ENCODE data around the gene TOM1.

Gene TOM1

DNA sequence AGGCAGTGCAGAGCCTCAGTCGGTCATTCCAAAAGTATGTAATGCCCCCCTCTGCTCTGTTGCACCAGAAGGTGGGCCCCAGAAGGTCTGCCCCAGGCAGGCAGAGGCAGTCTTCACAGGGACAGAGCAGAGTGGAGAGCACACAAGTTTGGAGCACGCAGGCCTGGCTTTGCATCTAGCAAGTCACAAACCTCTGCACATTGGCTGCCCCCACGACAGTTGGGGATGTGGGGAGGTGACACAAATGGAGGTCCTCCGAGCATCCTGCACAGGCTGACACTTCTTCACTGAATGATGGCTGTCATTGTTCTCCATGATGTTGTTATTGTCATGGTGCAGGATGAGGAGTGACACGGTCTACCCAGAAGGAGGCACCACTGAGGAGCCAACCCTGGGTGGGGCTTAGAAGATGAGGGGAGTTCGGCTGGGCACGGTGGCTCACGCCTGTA is 11.9 kb downstream of the TOM1 start:
- TF ChIP-seq Cebpa-rat (IDR thresholded peaks at IDR 0.05): no peak
- no peaks in the 10 kb centered on the region for H3K27me3 ChIP-seq
- no peak overlapping the region for H3K4me3 ChIP-seq
- peaks cover 49 to 100% (median 82%) of the 10 kb centered on the region in 11 experiments; a peak in 21 of 22 replicates for H4K20me1 ChIP-seq
- H3K9ac ChIP-seq: peak overlapping the region in 2 of 11 experiments; percentile 52 to 62; a peak in 3 of 22 replicates
- H3K4me2 ChIP-seq: peak overlapping the region; percentile 81 to 99 (median 88)
- peak overlapping the region in 3 of 11 experiments; percentile 5 to 60 (median 13); a peak in 3 of 22 replicates for H3K27ac ChIP-seq
- peaks cover 0 to 51% (median 0%) of the 10 kb centered on the region in 11 experiments; a peak in 8 of 22 replicates for H3K36me3 ChIP-seq
- no peaks in the 10 kb centered on the region for H3K9me3 ChIP-seq (replicated peaks in 1 of 11)
- peaks cover 86 to 94% (median 90%) of the 10 kb centered on the region in 10 experiments for H3K4me1 ChIP-seq

DNA sequence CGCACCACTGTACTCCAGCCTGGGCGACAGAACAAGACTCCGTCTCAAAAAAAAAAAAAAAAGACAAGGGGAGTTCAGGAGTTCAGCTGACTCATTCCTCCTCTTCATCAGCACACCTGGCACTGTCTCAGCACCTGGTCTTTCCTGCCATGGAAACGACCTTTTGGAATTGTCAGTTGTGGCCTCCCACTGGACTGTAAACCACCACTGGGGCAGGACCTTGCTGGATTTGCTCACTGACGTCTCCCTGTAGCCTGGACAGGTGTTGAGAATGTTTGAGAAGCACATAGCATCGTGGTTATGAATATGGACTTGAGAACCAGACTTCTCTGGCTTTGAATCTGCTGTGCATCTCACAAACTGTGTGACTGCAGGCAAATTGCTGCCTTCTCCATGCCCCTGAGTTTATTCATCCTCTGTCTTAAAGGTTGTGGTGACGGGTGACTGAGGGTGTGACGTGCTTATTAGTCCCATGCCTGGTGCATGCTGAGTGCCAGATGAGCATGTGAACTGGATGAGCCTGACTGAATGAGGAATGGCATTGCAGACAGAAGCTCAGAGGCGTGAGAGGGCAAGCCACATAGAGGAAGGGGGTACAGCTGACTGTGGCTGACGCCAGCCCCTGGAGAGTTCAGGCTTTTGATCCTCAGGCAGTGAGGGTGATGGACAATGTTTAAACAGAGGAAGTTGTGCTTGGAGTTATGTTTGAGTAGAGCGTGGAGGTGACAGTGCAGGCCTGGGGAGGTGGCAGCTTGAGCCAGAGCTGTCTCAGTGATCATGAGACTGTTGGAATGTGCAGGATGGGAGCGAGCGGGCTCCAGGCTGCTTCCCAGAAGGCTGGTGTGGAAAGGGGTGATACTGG is 12.7 kb downstream of the TOM1 start:
- Histone ChIP-seq H3K27me3 (no peaks in the 10 kb centered on the region), H4K20me1 (peaks cover 46 to 100% (median 83%) of the 10 kb centered on the region in 11 experiments; a peak in 21 of 22 replicates), H3K27ac (peak overlapping the region in 10 of 11 experiments; percentile 17 to 60 (median 44); a peak in 15 of 22 replicates), H3K4me1 (peaks cover 78 to 86% (median 81%) of the 10 kb centered on the region in 10 experiments), H3K36me3 (peaks cover 0 to 59% (median 3%) of the 10 kb centered on the region in 11 experiments; a peak in 13 of 22 replicates), H3K4me2 (peak overlapping the region; percentile 81 to 99 (median 88)), H3K4me3 (no peak overlapping the region), H3K9ac (peak overlapping the region in 9 of 11 experiments; percentile 9 to 63 (median 36); a peak in 13 of 22 replicates), H3K9me3 (replicated peaks in 1 of 11) (no peaks in the 10 kb centered on the region)
- no peak for TF ChIP-seq Cebpa-rat (IDR thresholded peaks at IDR 0.05)

DNA sequence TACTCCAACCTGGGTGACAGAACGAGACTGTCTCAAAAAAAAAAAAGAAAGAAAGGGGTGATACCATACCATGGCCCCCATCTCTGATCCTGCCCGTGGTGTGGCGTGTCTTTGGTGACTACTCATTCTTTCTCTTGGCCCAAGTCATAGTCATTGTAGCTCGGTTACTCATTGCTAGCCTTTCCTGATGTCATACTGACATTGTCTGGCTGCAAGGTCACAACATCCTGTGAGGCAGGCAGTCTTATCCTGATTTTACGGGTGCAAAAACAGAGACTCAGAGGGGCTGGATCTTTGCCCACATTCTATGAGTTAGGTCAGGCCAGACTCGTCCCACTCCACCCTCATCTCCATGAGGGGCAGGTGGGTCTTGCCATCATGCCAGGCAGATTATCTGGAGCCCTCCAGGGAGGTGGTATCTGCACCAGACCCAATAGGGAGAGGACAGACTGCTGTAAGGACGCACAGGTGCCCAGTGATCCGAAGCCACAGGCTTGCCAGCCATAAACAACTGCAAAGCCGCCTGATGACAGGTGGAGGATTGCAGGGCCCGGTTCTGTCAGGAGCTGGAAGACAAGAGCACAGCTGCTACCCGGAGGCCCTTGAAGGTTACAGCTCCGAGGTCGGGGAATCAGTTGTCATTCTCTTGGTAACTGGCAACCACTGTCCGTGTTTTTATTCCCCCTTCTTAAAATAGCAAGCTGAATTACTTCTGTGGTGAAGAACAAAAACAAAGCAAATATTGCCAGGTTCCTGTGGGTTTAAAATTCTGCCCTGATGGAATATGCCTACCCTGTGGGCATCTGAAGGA is 13.8 kb downstream of the TOM1 start:
- TF ChIP-seq Cebpa-rat (IDR thresholded peaks at IDR 0.05): no peak
- H3K27ac ChIP-seq: peak overlapping the region in 10 of 11 experiments; percentile 21 to 60 (median 45); a peak in 18 of 22 replicates
- H3K36me3 ChIP-seq: peaks cover 8 to 66% (median 14%) of the 10 kb centered on the region in 11 experiments; a peak in 19 of 22 replicates
- H3K27me3 ChIP-seq: no peaks in the 10 kb centered on the region
- H4K20me1 ChIP-seq: peaks cover 44 to 100% (median 79%) of the 10 kb centered on the region in 11 experiments; a peak in 21 of 22 replicates
- H3K4me2 ChIP-seq: peak overlapping the region; percentile 81 to 99 (median 88)
- H3K4me3 ChIP-seq: peak overlapping the region in 1 of 10 experiments; percentile 24; a peak in 1 of 20 replicates
- H3K9ac ChIP-seq: peak overlapping the region in 10 of 11 experiments; percentile 11 to 63 (median 35); a peak in 16 of 22 replicates
- H3K9me3 ChIP-seq (replicated peaks in 1 of 11): no peaks in the 10 kb centered on the region
- peaks cover 67 to 75% (median 71%) of the 10 kb centered on the region in 10 experiments for H3K4me1 ChIP-seq

DNA sequence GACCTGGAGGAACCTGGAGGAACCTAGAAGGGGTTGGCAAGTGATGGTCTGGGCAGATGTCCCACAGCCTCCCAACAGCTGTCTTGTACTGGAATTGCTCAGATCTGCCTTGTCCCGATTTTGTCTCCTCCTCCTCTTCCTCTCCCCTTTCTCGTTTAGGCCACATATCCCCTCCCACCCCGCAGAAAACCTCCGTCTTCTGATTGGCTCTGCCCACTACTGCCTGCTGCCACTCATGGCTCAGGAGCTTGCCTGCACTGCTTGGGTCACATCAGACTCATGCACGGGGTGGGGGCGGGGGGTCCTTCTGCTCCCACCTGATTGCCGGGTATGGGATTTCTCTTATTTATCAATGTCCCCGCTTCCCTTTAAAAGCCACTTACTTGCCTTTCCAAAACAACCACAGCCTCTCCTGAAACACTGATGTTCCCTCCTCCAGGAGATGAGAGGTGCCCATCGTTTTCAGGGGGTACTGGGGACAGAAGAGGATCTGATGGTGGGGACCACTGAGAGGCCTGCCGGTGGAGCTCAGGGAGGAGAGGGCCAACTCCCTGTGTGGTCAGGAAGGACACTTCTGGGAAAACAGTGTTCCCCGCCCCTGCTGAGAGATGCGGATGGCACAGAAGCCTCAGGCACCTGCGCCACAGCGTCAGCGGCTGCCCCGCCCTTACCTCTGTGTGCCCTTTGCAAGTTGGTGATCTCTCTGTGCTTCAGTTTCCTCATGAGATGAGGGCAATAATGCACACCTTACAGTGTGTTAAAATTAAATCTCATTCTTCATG is 14.7 kb downstream of the TOM1 start:
- Histone ChIP-seq H3K4me2 (peak overlapping the region; percentile 81 to 99 (median 88)), H3K4me1 (peaks cover 58 to 67% (median 62%) of the 10 kb centered on the region in 10 experiments), H3K27ac (peak overlapping the region in 7 of 11 experiments; percentile 26 to 60 (median 46); a peak in 10 of 22 replicates), H3K9ac (peak overlapping the region in 9 of 11 experiments; percentile 7 to 48 (median 31); a peak in 12 of 22 replicates), H3K27me3 (no peaks in the 10 kb centered on the region), H3K4me3 (no peak overlapping the region), H3K36me3 (peaks cover 11 to 74% (median 22%) of the 10 kb centered on the region in 11 experiments; a peak in 19 of 22 replicates), H4K20me1 (peaks cover 44 to 100% (median 74%) of the 10 kb centered on the region in 11 experiments; a peak in 21 of 22 replicates), H3K9me3 (replicated peaks in 1 of 11) (no peaks in the 10 kb centered on the region)
- no peak for TF ChIP-seq Cebpa-rat (IDR thresholded peaks at IDR 0.05)

DNA sequence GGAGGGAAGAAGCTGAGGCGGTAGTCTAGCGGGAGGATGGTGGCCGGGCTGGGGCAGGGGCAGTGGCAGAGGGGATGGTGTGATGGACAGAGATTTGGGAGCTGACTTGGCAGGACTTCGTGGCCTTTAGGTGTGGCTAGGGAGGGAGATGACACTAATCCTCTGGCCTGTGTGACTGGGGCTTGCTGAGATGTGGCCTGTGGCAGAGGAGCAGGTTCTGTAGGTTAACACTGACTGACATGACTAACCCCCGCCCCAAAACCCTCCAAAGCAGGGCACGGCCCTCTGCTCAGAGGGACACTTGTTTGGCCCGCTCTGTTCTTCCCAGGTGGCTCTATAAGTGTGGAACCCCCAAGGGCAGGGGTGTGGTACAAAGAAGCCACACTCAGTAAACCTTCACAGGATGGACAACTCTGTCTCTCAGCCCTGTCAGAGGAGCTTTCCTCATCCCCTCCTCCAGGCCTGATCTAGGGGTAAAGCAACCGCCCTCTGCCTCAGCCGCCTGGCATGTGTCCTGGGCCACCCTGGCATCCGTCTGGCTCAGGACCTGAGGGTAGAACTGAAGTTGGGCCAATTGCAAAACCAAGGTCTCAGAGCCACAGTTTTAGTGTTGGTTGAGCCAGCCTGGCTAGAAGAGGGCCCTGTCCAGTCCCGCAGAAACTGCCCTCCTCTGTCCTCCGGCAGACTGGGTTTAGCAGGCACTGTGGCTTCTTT is 15.6 kb downstream of the TOM1 start:
- Histone ChIP-seq H3K27ac (no peak overlapping the region), H4K20me1 (peaks cover 44 to 100% (median 71%) of the 10 kb centered on the region in 11 experiments; a peak in 21 of 22 replicates), H3K4me2 (peak overlapping the region in 5 of 11 experiments; percentile 20 to 99 (median 28); a peak in 4 of 22 replicates), H3K27me3 (no peaks in the 10 kb centered on the region), H3K4me1 (peaks cover 49 to 57% (median 53%) of the 10 kb centered on the region in 10 experiments), H3K9me3 (replicated peaks in 1 of 11) (no peaks in the 10 kb centered on the region), H3K36me3 (peaks cover 11 to 79% (median 32%) of the 10 kb centered on the region in 11 experiments; a peak in 19 of 22 replicates), H3K9ac (no peak overlapping the region; a peak in 1 of 22 replicates), H3K4me3 (no peak overlapping the region)
- TF ChIP-seq Cebpa-rat (IDR thresholded peaks at IDR 0.05): no peak

DNA sequence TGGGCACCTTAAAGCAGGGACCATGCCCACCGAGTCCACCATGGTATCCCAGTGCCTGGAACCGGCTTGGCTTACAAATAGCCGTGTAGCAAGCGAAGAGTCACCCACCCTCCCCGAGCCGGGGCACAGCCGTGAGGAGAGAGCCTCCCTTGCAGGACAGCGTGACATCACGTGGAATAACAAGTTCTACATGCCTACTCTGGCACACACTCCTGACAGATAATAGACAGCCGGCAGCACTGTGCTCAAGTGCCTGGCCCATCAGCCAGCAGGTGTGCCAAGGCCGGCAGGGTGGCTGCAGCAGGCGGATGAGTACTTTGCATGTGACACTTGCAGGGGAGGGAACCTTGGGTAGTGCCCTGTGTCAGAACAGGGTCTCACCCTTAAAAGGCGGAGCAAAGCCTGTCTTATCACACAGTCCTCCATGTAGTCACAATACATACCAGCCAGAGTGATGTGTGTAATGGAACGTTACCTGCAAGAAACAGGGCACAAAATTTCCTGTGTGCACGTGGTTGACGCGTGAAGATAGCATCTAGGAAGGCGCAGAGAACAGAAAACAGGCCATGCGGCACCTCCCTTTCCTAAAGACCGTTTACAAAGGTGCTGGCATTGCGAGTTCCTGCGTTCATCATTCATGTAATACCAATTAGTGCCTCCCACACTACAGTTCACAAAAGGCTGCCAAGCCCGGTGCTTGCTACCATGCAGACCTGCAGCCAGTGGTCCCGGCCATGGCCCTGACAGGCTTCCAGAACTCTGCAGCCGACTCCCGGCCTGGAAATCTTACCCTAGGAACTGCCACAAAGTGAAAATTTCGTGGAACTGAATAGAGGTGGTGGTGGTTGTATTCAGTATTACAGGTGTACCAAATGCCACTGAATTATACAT is 16.4 kb downstream of the TOM1 start:
- H3K27me3 ChIP-seq: no peaks in the 10 kb centered on the region
- H3K4me1 ChIP-seq: peaks cover 41 to 49% (median 45%) of the 10 kb centered on the region in 10 experiments
- H3K9me3 ChIP-seq (replicated peaks in 1 of 11): no peaks in the 10 kb centered on the region
- H4K20me1 ChIP-seq: peaks cover 44 to 100% (median 63%) of the 10 kb centered on the region in 11 experiments; a peak in 21 of 22 replicates
- peaks cover 11 to 84% (median 38%) of the 10 kb centered on the region in 11 experiments; a peak in 19 of 22 replicates for H3K36me3 ChIP-seq
- TF ChIP-seq Cebpa-rat (IDR thresholded peaks at IDR 0.05): no peak
- no peak overlapping the region for H3K4me3 ChIP-seq
- 0 out of 22 replicates have a peak overlapping the region, but pooled peaks of 1 of the 11 experiments have one; percentile 20 for H3K4me2 ChIP-seq
- H3K27ac ChIP-seq: no peak overlapping the region
- no peak overlapping the region for H3K9ac ChIP-seq

Measured in BLaER1 treated with 17β-estradiol and CSF1 and Interleukin-3, amounts not matched to agents 10 nM and 100 nM (cell line).